ENCODE measurements around the gene GAMT. TPM values are rescaled to one million over a fixed set of nuclear protein-coding genes. Genes with fewer than 3 reads are reported as not detected.

GAMT gene
- total and polyA plus RNA-seq, 2 of the 13 experiments (the other 11 are each of a cell fraction or from before 2014, with no cell fraction given), result 115 to 124 TPM

DNA sequence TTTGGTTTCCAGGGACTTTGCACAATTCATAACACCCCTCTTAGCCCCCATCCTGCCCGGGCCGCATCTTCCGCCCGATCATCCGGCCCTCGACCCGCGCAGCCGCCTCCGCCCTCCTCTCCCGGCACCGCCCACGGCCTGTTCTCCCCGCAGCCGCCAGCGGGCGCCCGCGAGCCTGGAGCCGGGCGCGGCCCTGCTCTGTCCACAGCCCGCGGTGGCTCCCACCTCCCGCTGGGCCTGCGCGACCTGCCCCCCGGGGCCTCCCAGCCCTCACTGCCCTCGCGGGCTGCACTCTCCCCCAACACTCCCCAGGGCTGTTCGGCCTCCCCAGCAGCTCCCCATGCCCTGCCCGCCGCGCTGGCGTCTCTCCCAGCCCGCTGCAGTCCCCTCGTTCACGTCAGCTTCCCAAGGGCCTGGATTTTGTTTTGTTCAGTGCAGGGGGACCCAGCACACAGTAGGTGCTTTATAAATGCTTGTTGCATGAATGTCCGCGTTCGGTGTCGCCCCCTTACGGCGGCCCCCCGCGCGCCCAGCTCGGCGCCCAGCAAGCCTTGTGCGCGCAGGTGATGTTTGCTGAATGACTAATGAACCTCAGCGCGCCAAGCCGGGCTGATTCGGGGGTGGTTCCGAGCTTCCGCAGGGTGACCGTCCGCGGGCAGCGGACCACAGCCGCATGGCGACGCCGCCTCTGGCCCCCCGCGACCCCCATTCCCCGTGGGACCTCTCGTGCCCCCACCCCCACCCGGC lies 44.0 kb upstream of the GAMT start (continued):
- TF ChIP-seq NFYB (CRISPR knock-in tag; IDR thresholded peaks at IDR 0.05) (no peak), TP53 (CRISPR knock-in tag; conservative IDR thresholded peaks at IDR 0.05) (no peak), GABPA (IDR thresholded peaks at IDR 0.05; ENCODE audit: low read depth, low read length) (no peak), GABPA (CRISPR knock-in tag; IDR thresholded peaks at IDR 0.05; ENCODE audit: low read depth) (no peak), MZF1 (CRISPR knock-in tag; IDR thresholded peaks at IDR 0.05; ENCODE audit: borderline replicate concordance) (no peak), STAG1 (CRISPR knock-in tag; IDR thresholded peaks at IDR 0.05) (peak; percentile 76), DNMT1 (CRISPR knock-in tag; IDR thresholded peaks at IDR 0.05) (0 out of 2 replicates have a peak, but pooled peaks have one; percentile 66), GATAD2A (CRISPR knock-in tag; IDR thresholded peaks at IDR 0.05) (no peak), ZEB1 (IDR thresholded peaks at IDR 0.05; ENCODE audit: insufficient replicate concordance, low read depth) (no peak), XRCC5 (optimal IDR thresholded peaks at IDR 0.05; ENCODE audit: low read length) (peak; percentile 81), KLF13 (CRISPR knock-in tag; IDR thresholded peaks at IDR 0.05) (no peak), SMAD3 (CRISPR knock-in tag; IDR thresholded peaks at IDR 0.05) (no peak), DR1 (CRISPR knock-in tag; IDR thresholded peaks at IDR 0.05) (no peak)
- TF ChIP-seq, protein P1, sequence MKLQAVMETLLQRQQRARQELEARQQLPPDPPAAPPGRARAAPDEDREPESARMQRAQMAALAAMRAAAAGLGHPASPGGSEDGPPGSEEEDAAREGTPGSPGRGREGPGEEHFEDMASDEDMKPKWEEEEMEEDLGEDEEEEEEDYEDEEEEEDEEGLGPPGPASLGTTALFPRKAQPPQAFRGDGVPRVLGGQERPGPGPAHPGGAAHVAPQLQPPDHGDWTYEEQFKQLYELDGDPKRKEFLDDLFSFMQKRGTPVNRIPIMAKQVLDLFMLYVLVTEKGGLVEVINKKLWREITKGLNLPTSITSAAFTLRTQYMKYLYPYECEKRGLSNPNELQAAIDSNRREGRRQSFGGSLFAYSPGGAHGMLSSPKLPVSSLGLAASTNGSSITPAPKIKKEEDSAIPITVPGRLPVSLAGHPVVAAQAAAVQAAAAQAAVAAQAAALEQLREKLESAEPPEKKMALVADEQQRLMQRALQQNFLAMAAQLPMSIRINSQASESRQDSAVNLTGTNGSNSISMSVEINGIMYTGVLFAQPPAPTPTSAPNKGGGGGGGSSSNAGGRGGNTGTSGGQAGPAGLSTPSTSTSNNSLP (IDR thresholded peaks at IDR 0.05; ENCODE audit: low read depth, low read length), result no peak
- TF ChIP-seq, protein P2, sequence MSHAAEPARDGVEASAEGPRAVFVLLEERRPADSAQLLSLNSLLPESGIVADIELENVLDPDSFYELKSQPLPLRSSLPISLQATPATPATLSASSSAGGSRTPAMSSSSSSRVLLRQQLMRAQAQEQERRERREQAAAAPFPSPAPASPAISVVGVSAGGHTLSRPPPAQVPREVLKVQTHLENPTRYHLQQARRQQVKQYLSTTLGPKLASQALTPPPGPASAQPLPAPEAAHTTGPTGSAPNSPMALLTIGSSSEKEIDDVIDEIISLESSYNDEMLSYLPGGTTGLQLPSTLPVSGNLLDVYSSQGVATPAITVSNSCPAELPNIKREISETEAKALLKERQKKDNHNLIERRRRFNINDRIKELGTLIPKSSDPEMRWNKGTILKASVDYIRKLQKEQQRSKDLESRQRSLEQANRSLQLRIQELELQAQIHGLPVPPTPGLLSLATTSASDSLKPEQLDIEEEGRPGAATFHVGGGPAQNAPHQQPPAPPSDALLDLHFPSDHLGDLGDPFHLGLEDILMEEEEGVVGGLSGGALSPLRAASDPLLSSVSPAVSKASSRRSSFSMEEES (CRISPR knock-in tag; IDR thresholded peaks at IDR 0.05), result peak; percentile 14; the same call in 1 of the 2 replicates
- TF ChIP-seq, protein P3, sequence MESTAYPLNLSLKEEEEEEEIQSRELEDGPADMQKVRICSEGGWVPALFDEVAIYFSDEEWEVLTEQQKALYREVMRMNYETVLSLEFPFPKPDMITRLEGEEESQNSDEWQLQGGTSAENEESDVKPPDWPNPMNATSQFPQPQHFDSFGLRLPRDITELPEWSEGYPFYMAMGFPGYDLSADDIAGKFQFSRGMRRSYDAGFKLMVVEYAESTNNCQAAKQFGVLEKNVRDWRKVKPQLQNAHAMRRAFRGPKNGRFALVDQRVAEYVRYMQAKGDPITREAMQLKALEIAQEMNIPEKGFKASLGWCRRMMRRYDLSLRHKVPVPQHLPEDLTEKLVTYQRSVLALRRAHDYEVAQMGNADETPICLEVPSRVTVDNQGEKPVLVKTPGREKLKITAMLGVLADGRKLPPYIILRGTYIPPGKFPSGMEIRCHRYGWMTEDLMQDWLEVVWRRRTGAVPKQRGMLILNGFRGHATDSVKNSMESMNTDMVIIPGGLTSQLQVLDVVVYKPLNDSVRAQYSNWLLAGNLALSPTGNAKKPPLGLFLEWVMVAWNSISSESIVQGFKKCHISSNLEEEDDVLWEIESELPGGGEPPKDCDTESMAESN (CRISPR knock-in tag; conservative IDR thresholded peaks at IDR 0.05), result 0 out of 2 replicates have a peak, but pooled peaks have one; percentile 46
- TF ChIP-seq, protein P4, sequence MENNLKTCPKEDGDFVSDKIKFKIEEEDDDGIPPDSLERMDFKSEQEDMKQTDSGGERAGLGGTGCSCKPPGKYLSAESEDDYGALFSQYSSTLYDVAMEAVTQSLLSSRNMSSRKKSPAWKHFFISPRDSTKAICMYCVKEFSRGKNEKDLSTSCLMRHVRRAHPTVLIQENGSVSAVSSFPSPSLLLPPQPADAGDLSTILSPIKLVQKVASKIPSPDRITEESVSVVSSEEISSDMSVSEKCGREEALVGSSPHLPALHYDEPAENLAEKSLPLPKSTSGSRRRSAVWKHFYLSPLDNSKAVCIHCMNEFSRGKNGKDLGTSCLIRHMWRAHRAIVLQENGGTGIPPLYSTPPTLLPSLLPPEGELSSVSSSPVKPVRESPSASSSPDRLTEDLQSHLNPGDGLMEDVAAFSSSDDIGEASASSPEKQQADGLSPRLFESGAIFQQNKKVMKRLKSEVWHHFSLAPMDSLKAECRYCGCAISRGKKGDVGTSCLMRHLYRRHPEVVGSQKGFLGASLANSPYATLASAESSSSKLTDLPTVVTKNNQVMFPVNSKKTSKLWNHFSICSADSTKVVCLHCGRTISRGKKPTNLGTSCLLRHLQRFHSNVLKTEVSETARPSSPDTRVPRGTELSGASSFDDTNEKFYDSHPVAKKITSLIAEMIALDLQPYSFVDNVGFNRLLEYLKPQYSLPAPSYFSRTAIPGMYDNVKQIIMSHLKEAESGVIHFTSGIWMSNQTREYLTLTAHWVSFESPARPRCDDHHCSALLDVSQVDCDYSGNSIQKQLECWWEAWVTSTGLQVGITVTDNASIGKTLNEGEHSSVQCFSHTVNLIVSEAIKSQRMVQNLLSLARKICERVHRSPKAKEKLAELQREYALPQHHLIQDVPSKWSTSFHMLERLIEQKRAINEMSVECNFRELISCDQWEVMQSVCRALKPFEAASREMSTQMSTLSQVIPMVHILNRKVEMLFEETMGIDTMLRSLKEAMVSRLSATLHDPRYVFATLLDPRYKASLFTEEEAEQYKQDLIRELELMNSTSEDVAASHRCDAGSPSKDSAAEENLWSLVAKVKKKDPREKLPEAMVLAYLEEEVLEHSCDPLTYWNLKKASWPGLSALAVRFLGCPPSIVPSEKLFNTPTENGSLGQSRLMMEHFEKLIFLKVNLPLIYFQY (CRISPR knock-in tag; IDR thresholded peaks at IDR 0.05; ENCODE audit: borderline replicate concordance), result peak; percentile 55; the same call in 1 of the 2 replicates
- TF ChIP-seq, protein P5, sequence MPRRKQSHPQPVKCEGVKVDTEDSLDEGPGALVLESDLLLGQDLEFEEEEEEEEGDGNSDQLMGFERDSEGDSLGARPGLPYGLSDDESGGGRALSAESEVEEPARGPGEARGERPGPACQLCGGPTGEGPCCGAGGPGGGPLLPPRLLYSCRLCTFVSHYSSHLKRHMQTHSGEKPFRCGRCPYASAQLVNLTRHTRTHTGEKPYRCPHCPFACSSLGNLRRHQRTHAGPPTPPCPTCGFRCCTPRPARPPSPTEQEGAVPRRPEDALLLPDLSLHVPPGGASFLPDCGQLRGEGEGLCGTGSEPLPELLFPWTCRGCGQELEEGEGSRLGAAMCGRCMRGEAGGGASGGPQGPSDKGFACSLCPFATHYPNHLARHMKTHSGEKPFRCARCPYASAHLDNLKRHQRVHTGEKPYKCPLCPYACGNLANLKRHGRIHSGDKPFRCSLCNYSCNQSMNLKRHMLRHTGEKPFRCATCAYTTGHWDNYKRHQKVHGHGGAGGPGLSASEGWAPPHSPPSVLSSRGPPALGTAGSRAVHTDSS (CRISPR knock-in tag; conservative IDR thresholded peaks at IDR 0.05), result no peak
- TF ChIP-seq, protein P6, sequence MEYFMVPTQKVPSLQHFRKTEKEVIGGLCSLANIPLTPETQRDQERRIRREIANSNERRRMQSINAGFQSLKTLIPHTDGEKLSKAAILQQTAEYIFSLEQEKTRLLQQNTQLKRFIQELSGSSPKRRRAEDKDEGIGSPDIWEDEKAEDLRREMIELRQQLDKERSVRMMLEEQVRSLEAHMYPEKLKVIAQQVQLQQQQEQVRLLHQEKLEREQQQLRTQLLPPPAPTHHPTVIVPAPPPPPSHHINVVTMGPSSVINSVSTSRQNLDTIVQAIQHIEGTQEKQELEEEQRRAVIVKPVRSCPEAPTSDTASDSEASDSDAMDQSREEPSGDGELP (IDR thresholded peaks at IDR 0.05; ENCODE audit: borderline replicate concordance, low read depth), result no peak

Data from HepG2 (cell line).